Umbilical cord (tissue), 2 donors: ENCODE results near the gene RBM33. TPM values are rescaled to one million over a fixed set of nuclear protein-coding genes. Genes with fewer than 3 reads are reported as not detected.

Experiments
- DNase-seq: peaks from one replicate; pipeline ENCODE4 v3.0.0-alpha.2; 2015; ENCODE audit warnings: low spot score
- total RNA-seq: library from RNA; depleted of rRNA; stranded (reverse); fragments of >200 nt; gene quantifications from one replicate; pipeline ENCODE4 v1.2.3, GENCODE V29; 2014; ENCODE audit warnings: low replicate concordance; ENCODE audit not compliant: insufficient read depth

The RBM33 gene
- total RNA-seq, 1 donor from 2014 or later: 31.8 TPM

GRCh38 chr7:155724327-155725005 is 80.0 kb downstream of the RBM33 start:
- DNase-seq: no peak

GRCh38 chr7:155725006-155725355 is 80.5 kb downstream of the RBM33 start:
- no peak for DNase-seq

GRCh38 chr7:155727616-155728015 is 83.2 kb downstream of the RBM33 start:
- no peak for DNase-seq

- no peak for DNase-seq
These were observed 83.7 kb downstream of the RBM33 start for GRCh38 chr7:155728116-155728515.

- no peak for DNase-seq
These were observed 85.4 kb downstream of the RBM33 start for GRCh38 chr7:155729847-155730246.

- no peak for DNase-seq
These were observed 86.9 kb downstream of the RBM33 start for GRCh38 chr7:155731380-155731779.

GRCh38 chr7:155731871-155732270 is 87.4 kb downstream of the RBM33 start:
- no peak for DNase-seq

GRCh38 chr7:155732286-155732685 is 87.8 kb downstream of the RBM33 start:
- DNase-seq: no peak

GRCh38 chr7:155733582-155734444 is 89.4 kb downstream of the RBM33 start:
- DNase-seq: no peak

GRCh38 chr7:155734445-155734809 is 90.0 kb downstream of the RBM33 start:
- DNase-seq: no peak

- DNase-seq: no peak
These were observed 91.1 kb downstream of the RBM33 start for GRCh38 chr7:155735442-155736115.

- no peak for DNase-seq
These were observed 93.1 kb downstream of the RBM33 start for GRCh38 chr7:155737590-155737989.

- no peak for DNase-seq
These were observed 93.6 kb downstream of the RBM33 start for GRCh38 chr7:155738104-155738503.

- DNase-seq: peak; percentile 73
These were observed 94.4 kb downstream of the RBM33 start for GRCh38 chr7:155738652-155739537.

- DNase-seq: no peak
These were observed 95.2 kb downstream of the RBM33 start for GRCh38 chr7:155739538-155740143.

GRCh38 chr7:155741082-155741481 is 96.6 kb downstream of the RBM33 start:
- DNase-seq: no peak

- DNase-seq: peak; percentile 39
These were observed 97.3 kb downstream of the RBM33 start for GRCh38 chr7:155741805-155742204.

- peak; percentile 6 for DNase-seq
These were observed 98.7 kb downstream of the RBM33 start for GRCh38 chr7:155743177-155743576.

GRCh38 chr7:155744971-155745683 is 100.7 kb downstream of the RBM33 start:
- DNase-seq: no peak

- DNase-seq: no peak
These were observed 101.3 kb downstream of the RBM33 start for GRCh38 chr7:155745737-155746136.
